ENCODE measurements around the gene TNPO3. TPM values are rescaled to one million over a fixed set of nuclear protein-coding genes. Genes with fewer than 3 reads are reported as not detected.

Gene TNPO3
- total RNA-seq, 1 experiment from 2014 or later = 59.2 TPM

DNA sequence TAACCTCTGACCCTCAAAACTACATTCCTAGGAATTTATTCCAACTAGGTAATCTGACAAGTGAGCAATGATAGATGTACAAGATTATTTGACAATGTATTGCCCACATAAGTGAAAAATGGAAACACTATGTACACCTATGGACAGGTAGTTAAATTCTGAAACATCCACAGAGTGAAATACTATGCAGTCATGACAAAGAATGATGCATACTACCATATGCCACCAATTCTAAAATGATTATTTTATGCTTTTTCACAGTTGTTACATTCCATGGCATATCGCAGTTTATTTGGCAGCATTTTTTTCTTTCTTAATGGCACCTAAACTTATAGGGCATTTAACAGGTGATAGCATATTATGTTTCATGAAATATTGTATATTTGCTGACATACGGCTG, 20.1 kb upstream of the TNPO3 start:
- intact Hi-C loops (cut with micrococcal nuclease; ENCODE audit: unreplicated experiment) = no loop called here
- H3K27ac ChIP-seq = no peak overlapping the region
- no peaks in the 10 kb centered on the region for H3K4me1 ChIP-seq (replicated peaks; ENCODE audit: insufficient read depth)
- TF ChIP-seq, protein P1, sequence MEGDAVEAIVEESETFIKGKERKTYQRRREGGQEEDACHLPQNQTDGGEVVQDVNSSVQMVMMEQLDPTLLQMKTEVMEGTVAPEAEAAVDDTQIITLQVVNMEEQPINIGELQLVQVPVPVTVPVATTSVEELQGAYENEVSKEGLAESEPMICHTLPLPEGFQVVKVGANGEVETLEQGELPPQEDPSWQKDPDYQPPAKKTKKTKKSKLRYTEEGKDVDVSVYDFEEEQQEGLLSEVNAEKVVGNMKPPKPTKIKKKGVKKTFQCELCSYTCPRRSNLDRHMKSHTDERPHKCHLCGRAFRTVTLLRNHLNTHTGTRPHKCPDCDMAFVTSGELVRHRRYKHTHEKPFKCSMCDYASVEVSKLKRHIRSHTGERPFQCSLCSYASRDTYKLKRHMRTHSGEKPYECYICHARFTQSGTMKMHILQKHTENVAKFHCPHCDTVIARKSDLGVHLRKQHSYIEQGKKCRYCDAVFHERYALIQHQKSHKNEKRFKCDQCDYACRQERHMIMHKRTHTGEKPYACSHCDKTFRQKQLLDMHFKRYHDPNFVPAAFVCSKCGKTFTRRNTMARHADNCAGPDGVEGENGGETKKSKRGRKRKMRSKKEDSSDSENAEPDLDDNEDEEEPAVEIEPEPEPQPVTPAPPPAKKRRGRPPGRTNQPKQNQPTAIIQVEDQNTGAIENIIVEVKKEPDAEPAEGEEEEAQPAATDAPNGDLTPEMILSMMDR (conservative IDR thresholded peaks at IDR 0.05) = no peak
- TF ChIP-seq EZH2 (IDR thresholded peaks at IDR 0.05; ENCODE audit: low read depth) = no peak
- no peak for DNase-seq
- BruUV-seq (replicated peaks) = no TSS peak
- H3F3A ChIP-seq (ENCODE audit: insufficient read depth, low read depth) = no peaks in the 10 kb centered on the region
- ChIA-PET CTCF (no interaction called here), POLR2A (ENCODE audit: unreplicated experiment) (no interaction called here)
- H3K36me3 ChIP-seq (ENCODE audit: low read depth) = no peaks in the 10 kb centered on the region
- no peak overlapping the region for H2AFZ ChIP-seq
- H3K27me3 ChIP-seq (ENCODE audit: insufficient read depth, low read depth) = no peaks in the 10 kb centered on the region
- no peaks in the 10 kb centered on the region for H3K9me3 ChIP-seq (ENCODE audit: insufficient read depth, low read depth)
- no peak overlapping the region for H3K4me3 ChIP-seq
- no peaks in the 10 kb centered on the region for H4K20me1 ChIP-seq (ENCODE audit: insufficient read depth)
- H3K9me2 ChIP-seq (ENCODE audit: insufficient read depth) = no peaks in the 10 kb centered on the region
- H3K79me2 ChIP-seq (ENCODE audit: low read depth) = no peaks in the 10 kb centered on the region
- H3K4me2 ChIP-seq = no peak overlapping the region

DNA sequence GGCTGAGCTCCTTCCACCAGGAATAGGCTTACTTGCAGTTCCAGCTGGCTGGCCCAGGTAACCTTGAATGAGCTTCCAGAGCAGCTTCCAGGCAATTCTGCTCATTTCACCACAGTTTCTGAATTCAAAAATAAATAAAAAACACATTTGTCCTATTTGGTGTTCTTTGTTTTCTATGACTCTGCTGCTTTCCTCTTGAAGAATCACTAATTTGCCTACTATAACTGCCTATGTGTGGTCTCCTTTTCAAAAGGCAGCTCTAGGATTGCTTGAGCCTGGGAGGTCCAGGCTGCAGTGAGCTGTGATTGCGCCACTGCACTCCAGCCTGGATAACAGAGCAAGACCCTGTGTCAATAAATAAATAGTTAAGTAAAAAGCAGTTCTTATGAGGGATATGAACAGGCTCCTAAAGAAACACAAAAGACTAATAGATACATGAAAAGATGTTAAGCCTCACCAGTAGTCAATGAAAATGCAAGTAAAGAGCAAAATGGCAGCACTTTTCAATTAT, 19.5 kb upstream of the TNPO3 start:
- Histone ChIP-seq H3K4me1 (replicated peaks; ENCODE audit: insufficient read depth) (no peaks in the 10 kb centered on the region), H3K27ac (no peak overlapping the region), H3K36me3 (ENCODE audit: low read depth) (no peaks in the 10 kb centered on the region), H2AFZ (no peak overlapping the region), H4K20me1 (ENCODE audit: insufficient read depth) (no peaks in the 10 kb centered on the region), H3K9me3 (ENCODE audit: insufficient read depth, low read depth) (no peaks in the 10 kb centered on the region), H3F3A (ENCODE audit: insufficient read depth, low read depth) (no peaks in the 10 kb centered on the region), H3K4me3 (no peak overlapping the region), H3K4me2 (no peak overlapping the region), H3K79me2 (ENCODE audit: low read depth) (no peaks in the 10 kb centered on the region), H3K9me2 (ENCODE audit: insufficient read depth) (no peaks in the 10 kb centered on the region), H3K27me3 (ENCODE audit: insufficient read depth, low read depth) (no peaks in the 10 kb centered on the region)
- no peak for DNase-seq
- no TSS peak for BruUV-seq (replicated peaks)
- ChIA-PET POLR2A (ENCODE audit: unreplicated experiment) (no interaction called here), CTCF (no interaction called here)
- intact Hi-C loops (cut with micrococcal nuclease; ENCODE audit: unreplicated experiment) = no loop called here
- no peak for TF ChIP-seq EZH2 (IDR thresholded peaks at IDR 0.05; ENCODE audit: low read depth)
- TF ChIP-seq, protein P1 (conservative IDR thresholded peaks at IDR 0.05) = no peak

DNA sequence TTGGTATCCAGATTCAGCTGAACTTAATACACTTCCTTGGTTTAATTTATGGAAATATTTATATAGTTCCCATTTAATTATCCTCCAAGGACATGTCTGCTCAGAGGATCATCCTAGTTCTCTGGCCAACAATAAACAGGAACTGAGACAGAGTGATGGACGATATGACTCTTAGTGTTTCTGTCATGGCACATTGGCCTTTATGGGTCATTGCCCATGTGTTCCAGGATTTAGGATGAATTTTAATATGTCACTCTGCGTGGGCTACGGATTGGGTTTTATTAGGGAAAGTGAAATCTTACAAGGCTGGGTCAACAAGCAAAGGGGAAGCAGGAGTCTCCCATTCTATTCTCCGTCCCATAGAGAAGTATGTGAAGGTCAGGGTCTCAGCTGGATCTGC, 18.8 kb upstream of the TNPO3 start:
- H3K79me2 ChIP-seq (ENCODE audit: low read depth) = no peaks in the 10 kb centered on the region
- no peak for TF ChIP-seq EZH2 (IDR thresholded peaks at IDR 0.05; ENCODE audit: low read depth)
- TF ChIP-seq, protein P1 (conservative IDR thresholded peaks at IDR 0.05) = no peak
- ChIA-PET CTCF (no interaction called here), POLR2A (ENCODE audit: unreplicated experiment) (no interaction called here)
- H2AFZ ChIP-seq = no peak overlapping the region
- no peak overlapping the region for H3K27ac ChIP-seq
- H3K36me3 ChIP-seq (ENCODE audit: low read depth) = no peaks in the 10 kb centered on the region
- no peak overlapping the region for H3K4me2 ChIP-seq
- no TSS peak for BruUV-seq (replicated peaks)
- no peaks in the 10 kb centered on the region for H4K20me1 ChIP-seq (ENCODE audit: insufficient read depth)
- no peaks in the 10 kb centered on the region for H3K9me3 ChIP-seq (ENCODE audit: insufficient read depth, low read depth)
- H3K27me3 ChIP-seq (ENCODE audit: insufficient read depth, low read depth) = no peaks in the 10 kb centered on the region
- no peaks in the 10 kb centered on the region for H3F3A ChIP-seq (ENCODE audit: insufficient read depth, low read depth)
- no peak for DNase-seq
- no peaks in the 10 kb centered on the region for H3K4me1 ChIP-seq (replicated peaks; ENCODE audit: insufficient read depth)
- no peak overlapping the region for H3K4me3 ChIP-seq
- no peaks in the 10 kb centered on the region for H3K9me2 ChIP-seq (ENCODE audit: insufficient read depth)
- intact Hi-C loops (cut with micrococcal nuclease; ENCODE audit: unreplicated experiment) = no loop called here
